GM23248 (cell line): Measurements from ENCODE around the gene MARK1. TPM values are rescaled to one million over a fixed set of nuclear protein-coding genes. Genes with fewer than 3 reads are reported as not detected.
"Not testable (repeated sequence)": the region's sequence is repeated elsewhere in the genome, so short reads cannot be mapped to it uniquely, and the experiment has no call there.

ENCODE experiments used
- DNase-seq: peaks from one replicate; pipeline ENCODE4 v3.0.0-alpha.2; 2015
- H2AFZ ChIP-seq: fragments of 200-600 bp; sonication (generic); 2 replicates; pipeline ENCODE4 v1.6.1; 2016; ENCODE audit warnings: antibody characterized with exemption
- H3F3A ChIP-seq: fragments of 200-600 bp; sonication (generic); 2 replicates; pipeline ENCODE4 v1.6.1; 2016; ENCODE audit warnings: mild to moderate bottlenecking, antibody characterized with exemption, mixed run types; ENCODE audit not compliant: insufficient read depth
- H3K27ac ChIP-seq: fragments of 200-600 bp; sonication (generic); 2 replicates; pipeline ENCODE4 v1.5.1; 2016; ENCODE audit warnings: mild to moderate bottlenecking
- H3K27me3 ChIP-seq: fragments of 200-600 bp; sonication (generic); replicated peaks from 2 replicates; pipeline ENCODE4 v1.6.1; 2016; ENCODE audit warnings: mild to moderate bottlenecking; ENCODE audit not compliant: insufficient read depth
- H3K36me3 ChIP-seq: fragments of 200-600 bp; sonication (generic); 2 replicates; pipeline ENCODE4 v1.6.1; 2016; ENCODE audit warnings: low read depth, mild to moderate bottlenecking
- H3K4me1 ChIP-seq: fragments of 200-600 bp; sonication (generic); 2 replicates; pipeline ENCODE4 v1.6.1; 2016; ENCODE audit warnings: mild to moderate bottlenecking; ENCODE audit not compliant: insufficient read depth
- H3K4me2 ChIP-seq: fragments of 200-600 bp; sonication (generic); one replicate; pipeline ENCODE4 v1.6.1; 2016; ENCODE audit warnings: mild to moderate bottlenecking; ENCODE audit not compliant: unreplicated experiment
- H3K4me3 ChIP-seq: fragments of 200-600 bp; sonication (generic); 2 replicates; pipeline ENCODE4 v1.5.1; 2016; ENCODE audit warnings: mild to moderate bottlenecking
- H3K79me2 ChIP-seq: fragments of 200-600 bp; sonication (generic); 2 replicates; pipeline ENCODE4 v1.6.1; 2016; ENCODE audit warnings: mild to moderate bottlenecking; ENCODE audit not compliant: insufficient read depth
- H3K9ac ChIP-seq: fragments of 200-600 bp; sonication (generic); 2 replicates; pipeline ENCODE4 v1.6.1; 2016; ENCODE audit warnings: mild to moderate bottlenecking
- H3K9me2 ChIP-seq: fragments of 200-600 bp; sonication (generic); 2 replicates; pipeline ENCODE4 v1.6.1; 2016; ENCODE audit warnings: mixed run types, mild to moderate bottlenecking, moderate library complexity; ENCODE audit not compliant: insufficient read depth
- H3K9me3 ChIP-seq: fragments of 200-600 bp; sonication (generic); one replicate; pipeline ENCODE4 v1.6.1; 2017; ENCODE audit warnings: low read depth
- H4K20me1 ChIP-seq: fragments of 200-600 bp; sonication (generic); 2 replicates; pipeline ENCODE4 v1.6.0; 2016; ENCODE audit not compliant: insufficient read depth
- EZH2 ChIP-seq: fragments of 200-600 bp; sonication (generic); IDR thresholded peaks from 2 replicates; pipeline ENCODE4 v1.6.1; 2018; ENCODE audit warnings: antibody characterized with exemption, mild to moderate bottlenecking; ENCODE audit not compliant: insufficient read depth, poor library complexity, severe bottlenecking
- EZH2phosphoT487 ChIP-seq: fragments of 200-600 bp; sonication (generic); IDR thresholded peaks from 2 replicates; pipeline ENCODE4 v1.6.1; 2018; ENCODE audit warnings: antibody characterized with exemption, moderate library complexity, mild to moderate bottlenecking, low read depth; ENCODE audit not compliant: insufficient read depth
- WGBS, 2 experiments: methylation state at CpG; one replicate each; pipeline ENCODE4 v1.1.6; 2015 to 2017; ENCODE audit warnings: low lambda C conversion rate in 2 of 2, low coverage in 1 of 2; ENCODE audit errors: missing lambda C conversion rate in 2 of 2; 5-methylcytosine and 5-hydroxymethylcytosine counted together
- in situ Hi-C: fragments of 300-500 bp; cut with MboI; formaldehyde crosslinking; loops from 2 replicates; pipeline ENCODE4 v1.15.0; 2020
- polyA plus RNA-seq: library from polyadenylated mRNA; unstranded; fragments of >200 nt; fragmentation: Nextera tagmentation; extraction: Ambion mirVana; gene quantifications from 2 replicates; pipeline ENCODE4 v1.2.1, GENCODE V29; 2016
- total RNA-seq: library from RNA; depleted of rRNA; stranded (reverse); fragments of >200 nt; shearing (Covaris generic); gene quantifications from 2 replicates; pipeline ENCODE4 v1.2.3, GENCODE V29; 2014

MARK1 gene
- total and polyA plus RNA-seq, 2 experiments from 2014 or later: 0.40 to 0.65 TPM

- H3K9me2 ChIP-seq: no peaks in the 10 kb centered on the region
- H3K9ac ChIP-seq: no peak overlapping the region
- no peaks in the 10 kb centered on the region for H3K9me3 ChIP-seq
- H3K4me3 ChIP-seq: no peak overlapping the region
- 0 out of 2 replicates have a peak, but pooled peaks cover 3% of the 10 kb centered on the region for H3K4me1 ChIP-seq
- H2AFZ ChIP-seq: no peak overlapping the region
- TF ChIP-seq EZH2 (no peak), EZH2phosphoT487 (no peak)
- WGBS, 2 experiments: 67 to 73% methylated on average over 2 of the region's 2 CpGs
- H3K79me2 ChIP-seq: no peaks in the 10 kb centered on the region
- H3K27me3 ChIP-seq: 0 out of 2 replicates have a peak, but pooled peaks cover 4% of the 10 kb centered on the region
- DNase-seq: no peak
- H3F3A ChIP-seq: no peaks in the 10 kb centered on the region
- no peaks in the 10 kb centered on the region for H3K36me3 ChIP-seq
- no peaks in the 10 kb centered on the region for H4K20me1 ChIP-seq
- no peak overlapping the region for H3K27ac ChIP-seq
- H3K4me2 ChIP-seq: no peak overlapping the region
- in situ Hi-C loops: no loop called here
Measured at GRCh38 chr1:220677251-220677650, 149.3 kb downstream of the MARK1 start.

DNA sequence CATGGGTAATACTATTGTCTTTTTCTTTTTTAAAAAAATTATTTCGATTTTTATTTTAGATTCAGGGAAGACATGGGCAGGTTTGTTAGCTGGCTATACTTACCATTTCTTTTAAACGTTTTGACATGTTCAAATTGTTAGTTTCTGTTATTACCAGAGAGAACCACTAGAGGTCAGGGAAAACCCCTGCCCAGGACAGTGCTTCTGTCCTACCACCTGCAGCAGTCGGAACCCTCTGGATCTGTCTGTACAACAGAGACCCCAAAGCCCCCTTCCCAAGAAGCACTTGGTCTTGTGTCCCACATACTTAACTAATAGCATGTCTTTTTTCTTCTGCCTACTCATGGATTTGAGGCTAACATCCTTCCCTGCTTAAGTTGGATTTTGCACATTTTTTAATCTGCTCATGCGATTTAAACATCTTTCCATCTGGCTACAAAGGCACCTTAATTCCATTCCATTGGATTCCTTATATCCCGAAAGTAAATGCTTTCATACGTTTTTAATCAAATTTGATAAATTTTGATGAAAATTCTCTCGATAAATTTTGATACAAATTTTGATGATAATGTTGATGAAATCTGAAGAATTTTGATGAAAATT lies 152.2 kb downstream of the MARK1 start:
- Histone ChIP-seq H3K79me2 (no peaks in the 10 kb centered on the region), H2AFZ (no peak overlapping the region), H3K4me2 (no peak overlapping the region), H3F3A (no peaks in the 10 kb centered on the region), H3K4me1 (0 out of 2 replicates have a peak, but pooled peaks cover 3% of the 10 kb centered on the region), H3K9me2 (no peaks in the 10 kb centered on the region), H3K9ac (no peak overlapping the region), H3K27ac (no peak overlapping the region), H3K4me3 (no peak overlapping the region), H4K20me1 (no peaks in the 10 kb centered on the region), H3K36me3 (no peaks in the 10 kb centered on the region), H3K27me3 (no peaks in the 10 kb centered on the region), H3K9me3 (no peaks in the 10 kb centered on the region)
- in situ Hi-C loops: no loop called here
- 20 to 26% methylated on average over 7 of the region's 7 CpGs for WGBS, 2 experiments
- TF ChIP-seq EZH2 (no peak), EZH2phosphoT487 (no peak)
- DNase-seq: peak; percentile 53

DNA sequence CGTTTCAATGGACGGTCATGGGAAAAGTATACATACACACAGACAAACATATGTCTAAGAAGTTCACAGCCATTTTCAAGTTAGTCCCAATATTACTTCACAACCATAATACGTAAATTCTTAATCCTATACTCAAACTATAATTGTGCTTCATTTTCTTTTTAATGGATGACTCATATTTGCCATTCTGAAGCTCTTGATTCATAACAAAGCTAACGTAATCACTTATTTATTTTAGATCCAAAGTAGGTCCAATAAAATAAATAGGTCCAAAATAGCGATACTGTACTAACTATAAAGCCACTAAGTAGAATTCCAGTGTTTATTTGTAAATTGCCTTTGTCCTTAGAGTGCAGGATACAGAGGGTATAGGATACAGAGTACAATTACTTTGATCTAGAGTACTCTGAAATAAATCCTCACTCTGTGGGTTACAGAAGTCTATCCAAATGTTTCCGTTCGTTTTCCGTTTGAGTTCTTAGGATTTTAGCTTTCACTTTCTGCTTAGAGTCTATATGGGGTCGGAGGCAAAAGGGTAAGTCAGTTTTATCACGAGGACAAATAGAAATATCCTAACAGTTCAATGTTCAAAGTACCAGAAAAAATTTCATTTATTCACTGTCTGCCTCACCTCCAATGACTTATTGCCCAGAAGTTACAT lies 153.4 kb downstream of the MARK1 start:
- Histone ChIP-seq H3F3A (no peaks in the 10 kb centered on the region), H3K9me2 (no peaks in the 10 kb centered on the region), H3K27ac (no peak overlapping the region), H3K79me2 (no peaks in the 10 kb centered on the region), H3K9ac (no peak overlapping the region; the same call in 1 of the 2 replicates), H3K4me3 (peak overlapping the region; percentile 28; the same call in 1 of the 2 replicates), H2AFZ (peak overlapping the region; percentile 76), H3K36me3 (no peaks in the 10 kb centered on the region), H3K4me1 (0 out of 2 replicates have a peak, but pooled peaks cover 3% of the 10 kb centered on the region), H4K20me1 (no peaks in the 10 kb centered on the region), H3K27me3 (no peaks in the 10 kb centered on the region), H3K9me3 (no peaks in the 10 kb centered on the region), H3K4me2 (peak overlapping the region; percentile 62)
- DNase-seq: peak; percentile 48
- TF ChIP-seq EZH2phosphoT487 (no peak), EZH2 (no peak)
- in situ Hi-C loops: no loop called here
- 45 to 51% methylated on average over 10 of the region's 10 CpGs for WGBS, 2 experiments

DNA sequence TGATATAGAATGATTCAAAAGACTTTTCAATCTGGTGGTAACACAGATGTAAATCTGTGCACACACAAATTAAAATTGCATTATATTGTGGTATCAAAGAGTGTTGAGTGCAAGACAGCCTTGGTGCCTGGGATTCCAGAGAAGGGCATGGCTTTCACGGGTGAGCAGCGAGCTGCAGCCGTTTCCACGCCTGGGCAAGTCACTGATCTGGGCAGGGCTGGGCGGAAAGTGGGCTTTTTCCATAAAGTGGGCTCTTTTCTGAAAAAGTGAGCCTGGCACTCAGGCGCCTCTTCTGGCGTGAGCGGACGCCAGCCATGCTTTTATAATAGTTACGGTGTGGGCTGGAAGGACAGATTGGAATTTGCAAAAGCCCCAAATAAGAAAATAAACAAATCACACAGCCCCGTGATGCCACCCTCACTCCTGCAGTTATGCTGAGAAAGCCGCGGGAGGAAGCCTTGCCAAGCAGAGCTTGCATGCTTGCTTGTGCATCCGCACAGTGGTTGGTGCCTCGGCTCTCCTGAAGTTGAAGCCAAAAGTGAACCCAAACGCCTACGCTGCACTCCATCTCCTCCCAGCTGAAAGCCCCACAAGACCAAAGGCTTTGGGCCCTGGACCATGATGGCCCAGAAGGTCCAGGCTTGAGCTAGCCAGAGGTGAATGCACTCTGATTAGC lies 155.1 kb downstream of the MARK1 start:
- 0 out of 2 replicates have a peak, but pooled peaks cover 3% of the 10 kb centered on the region for H3K4me1 ChIP-seq
- no peak for TF ChIP-seq EZH2
- TF ChIP-seq EZH2phosphoT487: no peak
- H2AFZ ChIP-seq: no peak overlapping the region
- no peaks in the 10 kb centered on the region for H3K27me3 ChIP-seq
- DNase-seq: no peak
- no peaks in the 10 kb centered on the region for H3K9me2 ChIP-seq
- H3K79me2 ChIP-seq: no peaks in the 10 kb centered on the region
- H3K9ac ChIP-seq: no peak overlapping the region
- no peaks in the 10 kb centered on the region for H4K20me1 ChIP-seq
- H3K36me3 ChIP-seq: no peaks in the 10 kb centered on the region
- no peak overlapping the region for H3K4me3 ChIP-seq
- 85% methylated on average over 17 of the region's 17 CpGs for WGBS, 2 experiments
- no peaks in the 10 kb centered on the region for H3F3A ChIP-seq
- no peaks in the 10 kb centered on the region for H3K9me3 ChIP-seq
- no peak overlapping the region for H3K4me2 ChIP-seq
- no peak overlapping the region for H3K27ac ChIP-seq
- in situ Hi-C loops: no loop called here

DNA sequence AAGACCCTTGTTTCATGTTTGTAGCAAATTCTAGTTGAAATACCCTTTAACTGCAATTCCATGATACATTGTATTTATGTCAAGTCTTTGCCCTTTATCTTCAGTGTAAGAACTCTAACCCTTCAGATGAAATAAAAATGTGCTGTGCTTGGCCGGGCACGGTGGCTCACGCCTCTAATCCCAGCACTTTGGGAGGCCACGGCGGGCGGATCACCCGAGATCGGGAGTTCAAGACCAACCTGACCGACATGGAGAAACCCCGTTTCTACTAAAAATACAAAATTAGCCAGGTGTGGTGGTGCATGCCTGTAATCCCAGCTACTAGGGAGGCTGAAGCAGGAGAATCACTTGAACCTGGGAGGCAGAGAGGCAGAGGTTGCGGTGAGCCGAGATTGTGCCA lies 155.8 kb downstream of the MARK1 start:
- H3K9me3 ChIP-seq, H3K27ac ChIP-seq, H3K79me2 ChIP-seq, DNase-seq, H3K36me3 ChIP-seq, H3K4me3 ChIP-seq, in situ Hi-C loops, H2AFZ ChIP-seq, H3K9me2 ChIP-seq, H3F3A ChIP-seq, H3K4me1 ChIP-seq, H4K20me1 ChIP-seq, H3K9ac ChIP-seq, H3K27me3 ChIP-seq, H3K4me2 ChIP-seq: not testable (repeated sequence)
- WGBS, 2 experiments: 89 to 91% methylated on average over 12 of the region's 12 CpGs
